Renal cortex interstitium (tissue), 11 donors: ENCODE measurements around the gene MAN1C1. TPM values are rescaled to one million over a fixed set of nuclear protein-coding genes. Genes with fewer than 3 reads are reported as not detected.

Experiments
- DNase-seq, 11 donors: peaks; one replicate each; pipeline ENCODE4 v3.0.0-alpha.2; 2013; ENCODE audit warnings: low read depth in 9 of 11, low spot score in 4 of 11; ENCODE audit errors: extremely low read depth in 1 of 11
- polyA plus RNA-seq, 3 donors: library from polyadenylated mRNA; unstranded; fragments of 120-200 nt; gene quantifications; one replicate each; pipeline ENCODE4 v1.2.1, GENCODE V29; 2013; ENCODE audit not compliant: insufficient read length in 3 of 3

Gene MAN1C1
- polyA plus RNA-seq, 3 donors = 12.4 to 18.0 (median 14.0) TPM

DNA sequence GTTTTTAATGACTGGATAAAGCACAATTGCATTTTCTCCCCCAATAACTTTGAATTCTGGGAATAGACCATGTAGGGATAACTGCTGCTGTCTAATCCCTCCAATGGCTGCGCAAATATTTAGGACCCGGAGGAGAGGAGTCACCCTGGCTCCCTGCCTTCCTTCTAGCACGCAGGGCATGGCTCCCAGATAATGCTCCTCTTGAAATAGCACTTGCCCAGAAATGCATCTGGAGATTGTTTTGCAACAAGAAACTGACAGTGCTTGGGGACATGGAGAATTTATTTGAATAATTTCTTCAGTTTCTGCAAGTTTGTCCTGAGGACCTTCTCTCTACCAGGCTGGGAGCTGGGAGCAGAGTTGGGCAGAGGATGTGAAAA lies 83.5 kb downstream of the MAN1C1 start:
- no peak for DNase-seq

DNA sequence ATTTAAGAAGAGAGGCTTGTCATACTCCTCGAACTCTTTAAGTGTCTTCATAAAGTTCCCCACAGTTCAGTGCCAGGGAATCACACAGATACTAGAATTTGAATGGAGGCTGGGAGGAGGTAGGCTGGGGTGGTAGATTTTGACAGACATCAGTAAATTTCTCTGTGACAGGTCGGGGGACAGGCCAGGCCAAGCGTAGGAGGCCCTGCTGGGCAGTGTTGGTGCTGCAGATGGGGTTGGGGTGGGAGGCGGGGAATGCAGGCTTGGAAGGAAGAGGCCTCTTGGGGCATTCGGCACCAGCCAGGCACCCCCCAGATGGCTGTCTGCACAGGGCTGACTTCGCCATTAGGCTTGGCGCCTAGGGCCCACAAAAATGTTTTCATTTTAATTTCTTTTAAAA lies 84.0 kb downstream of the MAN1C1 start:
- DNase-seq = no peak

DNA sequence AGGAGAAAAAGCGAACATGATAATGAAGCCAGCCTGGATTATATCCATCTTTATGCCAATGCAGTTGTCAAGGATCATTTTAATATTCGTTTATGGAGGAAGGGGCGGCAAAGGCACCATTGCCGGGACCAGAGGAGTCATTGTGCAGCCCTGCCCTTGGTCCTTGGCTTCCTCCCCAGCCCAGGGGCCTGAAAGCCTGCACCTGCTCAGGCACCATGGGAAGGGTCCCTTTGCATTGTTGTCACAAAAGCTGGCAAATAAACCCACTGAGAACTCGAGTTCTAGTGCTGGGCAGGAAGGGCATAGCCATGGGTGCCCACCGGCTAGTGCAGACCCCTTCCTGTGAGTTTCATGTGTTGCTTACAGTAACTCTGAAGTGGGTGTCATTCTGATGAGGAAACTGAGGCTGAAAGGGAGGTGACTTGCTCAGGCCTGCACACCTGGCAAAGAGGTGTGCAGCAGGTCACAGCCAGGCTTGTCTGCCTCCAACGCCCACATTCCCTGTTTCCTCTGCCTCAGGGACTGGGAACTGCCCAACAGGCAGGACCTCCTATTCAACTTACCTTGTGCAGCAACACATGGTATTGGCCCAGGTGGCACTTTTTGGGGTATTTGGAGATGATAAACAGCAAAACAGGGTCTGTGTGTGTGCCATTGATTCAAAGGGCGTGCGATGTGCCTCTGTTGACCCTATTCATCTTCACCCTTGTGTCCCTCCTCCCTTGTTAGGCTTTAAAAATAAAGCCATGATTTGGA lies 84.6 kb downstream of the MAN1C1 start:
- no peak for DNase-seq

DNA sequence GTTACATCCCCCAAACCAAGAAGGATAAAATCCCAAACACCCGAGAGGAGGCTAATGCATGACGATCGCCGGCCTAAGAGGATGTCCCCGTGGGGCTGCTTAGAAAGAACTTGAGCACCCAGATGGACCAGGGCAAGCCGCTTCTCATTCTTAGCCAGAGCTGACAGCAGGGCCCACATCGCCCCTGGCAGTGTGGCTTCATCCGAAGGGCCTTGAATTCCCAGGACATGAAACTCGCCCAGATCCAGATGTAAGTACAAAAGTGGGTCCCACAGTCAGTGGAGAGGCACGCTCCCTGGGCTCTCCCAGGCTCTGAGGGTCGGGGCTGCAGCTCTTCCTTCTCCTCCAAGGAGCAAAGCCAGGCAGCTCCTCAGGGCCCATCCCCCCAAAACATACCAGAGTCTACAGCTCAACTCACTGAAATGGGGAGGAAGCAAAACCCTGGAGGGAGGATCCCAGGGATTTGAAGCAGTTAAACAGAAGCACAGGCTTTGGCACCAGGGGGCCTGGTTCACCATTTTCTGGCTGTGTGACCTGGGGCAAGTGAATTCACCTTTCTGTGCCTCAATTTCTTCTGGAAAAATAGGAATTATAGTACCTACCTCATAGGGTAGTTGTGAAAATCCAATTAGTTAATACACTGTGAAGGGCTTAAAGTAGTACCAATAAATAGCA lies 85.6 kb downstream of the MAN1C1 start:
- DNase-seq = no peak

DNA sequence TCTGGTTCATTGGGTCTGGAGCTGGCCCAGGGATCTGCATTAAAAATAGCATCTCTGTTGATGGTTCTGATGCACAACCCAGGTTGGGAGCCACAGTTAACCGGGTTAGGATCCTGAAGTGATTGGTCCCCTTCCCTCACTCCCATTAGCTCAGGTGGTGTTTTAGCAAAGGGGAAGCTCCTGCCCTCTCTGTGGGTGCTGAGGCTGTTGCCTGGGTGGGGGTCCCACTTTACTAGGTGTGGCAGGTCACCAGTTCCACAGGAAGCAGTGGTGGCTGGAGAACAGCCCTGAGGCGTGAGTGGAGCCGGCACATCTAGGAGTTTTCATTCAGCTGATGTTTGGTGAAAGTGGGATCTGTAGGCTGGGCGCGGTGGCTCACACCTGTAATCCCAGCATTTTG lies 86.5 kb downstream of the MAN1C1 start:
- DNase-seq = no peak

DNA sequence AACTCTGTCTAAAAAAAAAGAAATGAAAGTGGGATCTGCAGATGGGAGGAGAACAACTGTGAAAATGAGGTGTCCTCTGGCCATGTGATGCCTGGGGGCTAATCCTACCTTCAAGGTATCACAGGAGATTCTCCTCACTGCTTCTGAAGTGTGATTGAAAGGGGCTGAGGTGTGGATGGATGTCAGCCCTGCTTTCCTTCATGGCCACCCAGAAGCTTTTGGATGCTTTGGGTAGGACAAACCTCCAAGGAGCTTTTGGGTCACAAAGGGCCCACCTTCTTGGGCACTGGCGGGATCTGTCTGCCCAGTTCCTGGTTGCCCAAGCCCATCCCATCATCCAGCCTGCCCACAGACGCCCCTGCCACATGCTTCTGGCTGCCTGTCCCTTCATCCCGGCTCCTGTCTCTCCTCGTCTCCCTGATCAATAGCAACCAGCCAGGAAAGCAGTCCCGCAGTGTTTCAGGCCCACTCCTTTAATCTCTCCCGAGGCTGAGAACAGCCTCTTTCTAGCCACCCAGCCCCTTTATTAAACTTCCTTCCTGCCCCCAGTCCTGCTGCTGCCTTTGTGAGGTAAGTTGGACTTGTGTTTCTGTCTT lies 87.2 kb downstream of the MAN1C1 start:
- DNase-seq = no peak

DNA sequence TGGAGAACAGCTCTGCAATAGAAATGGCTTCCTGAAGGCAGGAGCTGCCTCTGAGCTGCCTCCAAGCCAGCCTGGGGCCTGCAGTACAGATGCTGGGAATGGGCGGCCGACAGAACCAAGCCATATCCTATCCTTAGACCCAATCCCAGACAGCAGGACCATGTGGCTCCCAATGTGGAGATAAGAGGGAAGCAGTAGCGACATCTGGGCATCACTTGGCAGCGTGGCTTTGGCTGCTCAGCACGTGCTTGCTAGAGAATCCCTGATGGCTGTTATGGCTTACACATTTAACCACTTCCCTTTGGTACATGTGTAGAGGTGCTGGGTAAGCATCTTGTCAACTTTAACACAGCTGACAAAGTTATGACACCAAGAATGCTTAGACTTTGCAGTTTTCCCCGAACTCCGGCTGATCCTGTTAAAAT lies 87.7 kb downstream of the MAN1C1 start:
- DNase-seq = no peak

DNA sequence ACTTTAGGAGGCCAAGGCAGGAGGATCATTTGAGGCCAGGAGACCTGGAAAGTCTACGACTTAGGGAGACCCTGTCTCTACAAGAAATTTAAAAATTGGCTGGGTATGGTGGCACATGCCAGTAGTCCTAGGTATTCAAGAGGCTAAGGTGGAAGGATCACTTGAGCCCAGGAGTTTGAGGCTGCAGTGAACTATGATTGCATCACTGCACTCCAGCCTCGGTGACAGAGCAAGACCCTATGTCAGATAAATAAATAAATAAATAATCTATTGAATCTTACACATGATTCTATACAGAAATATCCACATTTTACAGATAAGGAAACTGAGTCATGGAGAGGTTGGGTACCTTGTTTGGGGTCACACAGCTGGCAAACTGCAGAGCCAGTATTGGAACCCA lies 89.1 kb downstream of the MAN1C1 start:
- no peak for DNase-seq

DNA sequence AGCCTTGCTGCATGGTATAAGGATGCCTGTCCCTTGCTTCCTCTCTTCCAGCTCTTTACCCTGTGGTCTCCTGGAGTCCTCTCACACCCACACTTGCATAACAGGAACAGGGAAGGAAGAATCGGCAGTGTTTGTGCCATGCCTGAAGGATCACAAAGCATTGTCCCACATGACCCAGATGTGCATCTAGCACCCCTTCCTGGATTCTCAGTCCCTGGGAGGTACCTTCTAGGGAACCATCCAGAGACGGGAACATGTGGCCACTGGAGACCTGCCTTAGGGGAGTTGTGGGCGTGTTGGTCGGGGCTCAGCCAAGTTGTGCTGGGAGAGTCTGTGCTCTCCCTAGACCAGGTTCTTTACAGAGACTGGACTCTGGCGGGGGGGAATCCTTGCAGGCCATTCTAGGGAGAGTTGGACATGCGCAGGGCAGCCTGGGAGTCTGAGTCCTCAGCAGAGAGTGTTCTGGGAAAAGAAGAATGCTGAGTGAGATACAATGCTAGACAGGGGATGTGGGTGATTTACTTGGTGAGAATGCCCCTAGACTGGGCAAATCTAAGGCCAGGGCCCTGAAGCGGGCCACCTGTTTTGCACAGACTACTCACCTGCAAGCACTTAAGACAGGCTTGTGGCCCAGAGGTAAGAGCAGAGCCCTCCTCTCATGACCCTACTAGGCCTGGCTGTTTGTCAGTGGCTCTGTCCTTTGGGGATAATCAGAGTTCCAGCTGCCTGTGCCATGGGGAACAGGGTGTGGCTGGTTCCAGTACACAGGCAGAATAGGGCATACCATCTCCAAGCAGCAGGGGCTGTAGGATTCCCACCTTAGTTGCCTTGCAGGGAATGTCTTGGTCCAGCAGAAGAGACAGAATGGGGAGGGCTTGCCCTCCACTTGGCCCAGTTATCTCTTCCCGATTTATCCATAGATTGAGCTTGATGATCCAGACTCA lies 89.8 kb downstream of the MAN1C1 start:
- DNase-seq = no peak

DNA sequence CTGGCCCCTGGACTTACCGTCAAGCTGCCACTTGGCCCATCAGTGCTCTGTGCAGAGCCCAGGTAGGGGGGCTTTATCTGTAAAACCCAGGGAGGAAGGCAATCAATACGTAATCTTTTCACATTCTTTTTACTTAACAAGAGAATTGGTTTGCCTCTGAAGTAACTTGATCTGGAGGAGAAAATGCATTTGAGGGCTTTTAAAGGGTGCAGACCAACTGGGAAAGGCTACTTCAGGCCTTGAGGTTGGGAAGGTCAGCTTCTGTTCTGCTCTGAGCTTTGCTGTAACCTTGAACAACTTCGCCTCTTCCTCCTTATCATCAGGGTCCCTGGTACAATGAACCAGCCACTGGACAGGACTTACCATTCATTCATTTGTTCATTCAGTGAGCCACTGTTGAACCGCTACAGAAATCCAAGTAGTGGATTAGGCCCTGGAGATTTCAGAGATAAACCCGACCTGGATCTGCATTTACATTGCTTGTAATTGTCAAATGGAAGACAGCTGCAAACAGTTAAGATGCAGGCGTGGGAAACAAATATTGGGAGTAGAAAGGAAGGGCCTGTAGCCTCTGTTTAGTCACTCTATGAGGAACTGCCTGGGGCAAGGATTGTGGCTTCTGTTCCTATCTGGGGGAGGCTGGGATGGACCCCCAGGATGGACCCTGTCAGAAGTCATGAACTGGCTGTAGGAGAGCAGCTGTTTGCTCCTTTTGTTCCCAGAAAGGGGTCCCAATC lies 90.9 kb downstream of the MAN1C1 start:
- DNase-seq = no peak

DNA sequence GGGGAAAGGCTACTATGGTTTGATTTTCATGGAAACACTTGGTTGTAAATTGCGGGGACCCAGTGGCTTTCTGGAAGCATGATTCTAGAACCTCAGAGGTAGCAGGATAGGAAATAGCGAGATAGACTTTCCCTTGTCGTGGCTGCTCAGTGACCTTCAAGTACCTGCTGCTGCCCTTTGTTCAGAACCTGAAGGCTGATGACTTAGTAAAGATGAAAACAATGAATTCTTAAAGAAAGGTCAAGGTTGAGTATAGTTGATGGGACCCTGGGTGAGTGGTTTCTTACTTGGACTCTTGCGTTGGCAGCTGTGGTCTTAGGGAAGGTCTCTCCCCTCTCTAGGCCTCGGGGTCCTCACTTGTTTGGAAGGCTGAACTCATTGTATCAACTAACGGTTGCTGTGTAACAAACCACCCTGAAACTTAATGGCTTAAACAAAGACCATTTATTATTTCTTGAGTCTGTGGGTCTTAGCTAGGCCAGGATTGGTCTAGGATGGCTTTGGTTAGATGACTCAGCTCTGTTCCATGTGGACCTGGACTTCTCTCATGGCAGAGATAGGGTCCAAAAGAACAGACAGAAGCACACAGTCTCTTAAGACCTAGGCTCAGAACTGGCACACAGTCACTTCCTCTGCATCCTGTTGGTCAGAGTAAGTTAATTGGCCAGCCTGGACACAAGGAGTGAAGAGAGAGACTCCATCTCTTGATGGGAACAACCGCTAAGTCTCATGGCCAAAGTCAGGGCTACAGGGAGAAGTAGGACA lies 94.2 kb downstream of the MAN1C1 start:
- no peak for DNase-seq

DNA sequence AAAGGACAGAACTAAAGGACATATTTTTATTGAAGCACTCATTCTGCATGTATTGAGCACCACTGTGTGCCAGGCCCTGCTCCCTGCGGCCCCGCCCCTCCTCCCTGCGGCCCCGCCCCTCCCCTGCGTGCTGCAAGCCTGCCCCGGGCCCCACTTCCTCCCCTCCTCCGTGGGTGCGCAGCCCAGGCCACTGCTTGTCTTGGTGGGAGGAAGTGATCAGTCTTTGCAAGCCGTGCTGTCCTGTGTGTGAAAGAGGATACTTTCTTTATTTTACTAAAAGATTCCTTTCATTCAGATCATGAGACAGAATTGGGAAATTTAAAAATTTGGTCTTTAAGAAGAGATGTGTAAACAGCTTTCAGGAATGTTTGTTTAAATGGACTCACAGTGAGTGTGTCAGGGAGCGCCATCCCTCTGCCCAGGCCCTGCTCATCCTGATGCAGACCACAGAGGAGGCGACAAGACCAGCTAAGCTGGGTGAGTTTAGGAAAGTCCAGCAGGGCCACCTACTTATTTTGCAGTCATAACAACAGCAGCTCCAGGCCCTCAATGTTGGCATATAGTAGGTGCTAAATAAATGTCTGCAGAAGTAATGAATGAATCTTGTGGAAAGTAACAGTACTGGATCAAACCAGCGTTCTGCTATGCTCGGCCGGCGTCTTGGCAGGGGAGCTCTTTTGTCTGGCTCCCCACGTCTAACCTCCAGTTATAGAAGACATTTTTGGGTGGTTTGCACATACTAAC lies 95.1 kb downstream of the MAN1C1 start:
- no peak for DNase-seq

DNA sequence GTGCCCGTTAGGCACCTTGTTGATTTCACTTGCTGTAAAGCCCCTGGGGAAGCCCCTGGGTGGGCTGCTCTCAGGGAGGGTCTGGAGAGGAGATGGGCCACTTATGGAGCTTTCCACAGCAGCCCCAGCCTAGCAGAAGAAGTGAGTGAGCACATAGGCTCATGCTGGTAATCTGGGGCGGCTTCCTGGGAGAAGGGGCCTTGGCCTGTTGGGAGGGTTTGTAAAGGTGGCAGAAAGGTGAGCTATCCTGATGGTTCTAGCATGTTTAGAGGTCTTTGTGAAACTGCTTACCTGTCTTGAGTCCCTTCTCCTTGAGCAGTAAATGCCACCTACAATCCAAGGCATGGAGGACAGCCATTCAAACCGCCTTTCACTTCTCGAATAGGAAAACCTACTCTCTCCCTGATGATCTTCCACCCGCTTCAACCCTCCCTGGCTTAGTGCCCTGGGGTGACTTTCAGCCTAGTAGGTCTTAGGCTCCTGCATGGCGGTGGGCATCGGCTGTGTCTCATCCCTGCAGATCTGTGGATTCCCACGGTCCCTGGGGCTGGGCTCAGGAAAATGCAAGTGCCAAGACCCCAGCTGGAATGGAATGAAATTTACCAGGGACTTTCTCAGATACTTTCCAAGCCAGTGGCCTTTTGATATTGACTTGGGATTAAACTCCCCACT lies 95.8 kb downstream of the MAN1C1 start:
- DNase-seq = no peak

DNA sequence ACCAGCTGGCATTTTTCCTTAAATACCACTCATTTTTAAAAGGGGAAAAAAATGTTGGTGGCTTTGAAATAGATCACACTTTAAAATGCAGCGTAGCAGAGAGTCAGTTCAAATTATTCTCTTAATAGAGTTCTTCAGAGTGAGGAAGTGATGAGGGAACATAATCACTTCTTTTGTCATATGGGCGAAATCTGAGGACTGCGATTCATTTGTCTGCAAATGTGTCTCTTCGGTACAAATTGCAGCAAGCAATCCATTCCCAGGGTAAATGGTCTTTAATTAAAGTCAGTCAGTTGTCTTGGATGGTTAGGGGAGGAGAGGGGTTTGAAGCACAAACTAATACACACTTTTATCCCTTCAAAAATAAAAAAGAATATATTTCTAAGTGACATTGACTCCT lies 97.4 kb downstream of the MAN1C1 start:
- no peak for DNase-seq

DNA sequence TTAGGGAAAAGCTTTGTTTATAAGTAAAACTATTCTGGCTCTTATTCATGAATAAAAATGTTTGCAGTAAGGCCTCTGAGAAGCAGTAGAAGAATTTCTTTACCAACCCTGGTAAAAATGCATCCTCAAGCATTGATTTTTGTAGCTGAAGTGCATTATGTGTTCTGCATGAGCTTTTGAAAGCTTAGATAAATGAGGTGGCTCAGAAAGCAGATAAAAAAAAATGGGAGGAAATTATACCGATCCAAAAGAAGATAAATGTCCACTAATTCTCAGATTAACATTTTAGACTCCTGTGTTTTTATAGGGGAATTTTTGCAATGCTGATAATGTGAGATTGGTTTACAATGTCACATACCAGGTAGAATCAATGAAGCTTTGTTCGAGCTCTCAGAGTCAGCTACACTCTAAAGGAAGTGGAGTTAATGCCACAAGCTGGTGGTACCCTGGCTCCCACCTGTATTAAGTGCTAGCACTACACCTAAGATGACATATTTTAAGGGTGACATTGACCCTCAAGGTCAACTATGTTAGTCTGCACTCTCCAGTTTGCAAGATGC lies 97.9 kb downstream of the MAN1C1 start:
- no peak for DNase-seq

DNA sequence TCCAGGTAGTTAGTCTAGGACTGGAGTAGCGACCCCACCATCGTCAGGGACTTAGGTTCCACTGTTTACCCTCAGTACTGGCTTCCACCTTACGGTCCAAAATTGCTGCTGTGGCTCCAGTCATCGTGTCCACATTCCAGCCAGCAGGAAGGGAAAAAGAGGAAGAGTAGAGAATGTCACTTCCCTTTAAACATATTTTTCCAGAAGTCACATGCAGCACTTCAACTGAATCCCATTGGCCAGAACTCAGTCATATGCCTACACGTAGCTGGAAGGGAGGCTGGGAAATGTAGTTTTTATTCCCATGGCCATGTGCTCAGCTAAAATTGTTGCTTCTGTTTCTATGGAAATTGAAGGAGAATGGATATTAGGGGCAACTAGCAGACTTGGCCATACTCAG lies 99.3 kb downstream of the MAN1C1 start:
- DNase-seq = no peak

DNA sequence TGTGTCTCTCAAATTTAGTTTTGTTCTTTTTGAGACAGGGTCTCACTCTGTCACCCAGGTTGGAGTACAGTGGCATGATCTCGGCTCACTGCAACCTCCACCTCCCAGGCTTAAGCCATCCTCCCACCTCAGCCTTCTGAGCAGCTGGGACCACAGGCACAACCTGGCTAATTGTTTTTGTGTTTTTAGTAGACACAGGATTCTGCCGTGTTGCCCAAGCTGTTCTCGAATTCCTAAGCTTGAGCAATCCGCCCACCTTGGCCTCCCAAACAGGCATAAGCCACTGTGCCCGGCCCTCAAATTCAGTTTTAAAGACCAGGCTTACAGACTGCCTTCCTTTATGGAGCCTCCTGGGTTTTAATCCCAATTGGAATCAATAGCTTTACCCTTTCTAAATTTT lies 99.7 kb downstream of the MAN1C1 start:
- no peak for DNase-seq
